Activated T-cell treated with anti-CD3 and anti-CD28 coated beads, Interleukin-2, amount 50 U/mL, for 1 hour (primary cell): ENCODE measurements around the gene MR1.

Experiments used
- DNase-seq: peaks from one replicate; pipeline ENCODE4 v3.0.0-alpha.2; 2020

The MR1 gene

GRCh38 chr1:181094416-181095212 is 60.8 kb downstream of the MR1 start:
- no peak for DNase-seq

- no peak for DNase-seq
Measured at GRCh38 chr1:181095260-181095659, 61.5 kb downstream of the MR1 start.

DNA sequence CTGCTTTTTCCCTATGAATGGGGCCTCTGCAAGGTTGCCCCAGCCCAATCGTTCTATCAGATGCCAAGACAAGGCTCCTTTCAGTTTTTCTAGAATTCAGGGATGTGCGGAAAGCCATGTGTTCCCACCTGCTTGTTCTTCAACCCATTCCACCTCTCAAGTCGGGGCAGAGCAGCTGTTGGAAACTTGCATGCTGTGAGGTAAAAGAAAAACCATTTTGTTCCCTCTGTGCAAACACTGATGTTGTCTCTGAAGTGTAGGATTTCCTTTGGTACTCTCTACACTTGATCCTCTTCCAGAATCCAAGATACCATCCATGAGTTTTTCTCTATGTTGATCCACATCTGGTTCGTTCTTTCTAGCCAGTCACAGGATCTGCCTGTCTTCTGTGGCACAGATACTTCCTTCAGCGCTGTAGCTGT is 62.0 kb downstream of the MR1 start:
- DNase-seq, result no peak

DNA sequence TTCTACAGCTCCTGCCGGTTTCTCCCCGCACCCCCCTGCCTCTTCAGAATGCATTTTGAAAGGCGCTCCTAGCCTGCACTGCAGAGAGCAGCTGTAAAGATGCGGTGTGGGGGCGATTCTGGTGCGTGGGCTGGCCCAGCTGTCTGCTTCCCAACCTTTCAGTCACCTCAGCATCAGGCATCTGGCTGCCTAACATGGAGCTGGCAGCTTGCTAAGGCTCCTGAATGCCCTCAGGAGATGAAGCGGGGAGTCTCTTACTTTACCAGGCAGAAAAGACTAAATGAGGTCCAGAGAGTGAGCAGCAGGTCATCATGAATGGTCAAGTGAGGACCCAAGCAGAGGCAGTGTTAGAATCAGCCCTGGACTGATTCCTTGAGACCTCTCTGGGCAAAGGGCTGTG is 63.5 kb downstream of the MR1 start:
- no peak for DNase-seq

DNA sequence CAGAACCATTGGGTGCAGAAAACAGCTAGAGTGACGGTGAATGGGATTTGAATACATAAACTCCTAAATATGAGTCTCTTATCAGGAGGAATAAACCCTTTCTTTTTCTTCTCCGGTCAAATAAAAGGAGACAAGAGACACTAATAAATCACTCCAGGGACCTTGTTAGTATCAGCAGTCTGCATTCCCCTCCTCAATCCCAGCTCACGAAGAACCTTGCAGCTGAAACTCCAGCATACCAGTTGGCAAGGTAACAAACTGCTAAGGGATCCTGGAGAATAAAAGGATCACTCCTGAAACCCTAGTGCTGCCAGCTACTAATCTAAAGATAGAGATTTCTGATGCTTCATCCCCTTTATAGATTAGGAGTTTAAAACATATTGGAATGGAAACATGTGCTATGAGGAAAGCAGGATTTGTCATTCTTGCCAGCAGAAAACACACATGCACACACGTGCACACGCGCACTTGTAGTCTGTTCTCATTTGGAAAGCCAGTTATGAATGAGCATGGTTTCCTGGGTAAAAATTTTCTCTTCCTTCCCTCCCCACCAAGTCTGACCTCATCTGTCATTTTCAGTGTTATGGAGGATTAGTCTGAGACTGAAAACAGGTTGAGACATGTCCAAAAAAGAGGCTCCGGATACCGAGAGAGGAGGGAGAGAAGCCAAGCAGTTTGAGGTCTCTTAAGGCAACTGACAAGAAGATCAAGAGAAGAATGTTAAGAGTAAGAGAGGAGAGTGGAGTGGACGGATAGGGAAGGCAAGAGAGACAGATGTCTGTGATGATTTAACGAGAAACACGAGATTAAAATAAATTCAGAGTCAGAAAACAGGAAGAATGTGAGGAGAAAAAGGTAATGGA is 65.6 kb downstream of the MR1 start:
- no peak for DNase-seq

DNA sequence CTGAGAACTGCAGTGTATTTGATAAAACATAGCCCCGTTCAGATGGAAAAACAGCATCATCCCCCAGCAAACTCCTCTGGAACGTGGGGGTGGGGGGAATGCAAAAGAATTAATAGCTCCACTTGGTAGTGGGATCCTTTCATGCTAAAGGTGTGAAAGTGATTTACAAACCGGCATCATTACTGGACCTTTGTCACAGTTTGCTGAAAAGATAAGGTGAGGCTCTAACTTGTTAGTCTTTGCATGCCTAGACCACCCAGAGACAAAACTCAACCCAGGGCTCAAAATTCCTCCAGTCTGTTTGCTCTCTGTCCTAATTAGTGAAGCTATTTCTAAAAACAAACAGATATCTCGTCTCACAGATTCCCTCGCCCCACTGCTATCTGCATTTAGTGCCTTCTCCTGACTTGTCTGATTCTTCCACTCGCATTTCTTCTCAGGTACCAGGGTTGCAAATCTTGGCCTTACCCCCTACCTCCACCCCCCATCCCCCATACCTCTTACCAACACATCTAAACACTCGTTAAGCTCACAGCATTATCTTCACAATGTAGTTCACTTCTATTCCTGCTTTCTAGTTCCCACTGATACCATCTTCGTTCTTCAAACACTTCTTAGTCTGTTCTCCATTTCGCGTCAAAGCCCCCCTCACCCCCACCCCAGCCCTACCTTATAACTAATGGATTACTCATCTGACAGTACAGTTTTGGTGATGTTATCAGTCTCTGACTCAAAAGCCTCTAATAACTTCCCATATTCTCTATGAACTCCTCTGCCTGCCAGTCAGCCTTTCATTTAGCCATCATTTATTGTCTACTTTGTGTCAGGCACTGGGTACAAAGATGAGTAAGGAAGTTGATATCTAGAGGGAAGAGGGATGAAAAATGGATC is 66.5 kb downstream of the MR1 start:
- DNase-seq, result no peak

GRCh38 chr1:181100934-181101333 is 67.2 kb downstream of the MR1 start:
- DNase-seq, result no peak

GRCh38 chr1:181101581-181102226 is 67.9 kb downstream of the MR1 start:
- DNase-seq, result no peak

GRCh38 chr1:181102841-181103240 is 69.1 kb downstream of the MR1 start:
- no peak for DNase-seq

GRCh38 chr1:181103399-181103798 is 69.6 kb downstream of the MR1 start:
- DNase-seq, result no peak

DNA sequence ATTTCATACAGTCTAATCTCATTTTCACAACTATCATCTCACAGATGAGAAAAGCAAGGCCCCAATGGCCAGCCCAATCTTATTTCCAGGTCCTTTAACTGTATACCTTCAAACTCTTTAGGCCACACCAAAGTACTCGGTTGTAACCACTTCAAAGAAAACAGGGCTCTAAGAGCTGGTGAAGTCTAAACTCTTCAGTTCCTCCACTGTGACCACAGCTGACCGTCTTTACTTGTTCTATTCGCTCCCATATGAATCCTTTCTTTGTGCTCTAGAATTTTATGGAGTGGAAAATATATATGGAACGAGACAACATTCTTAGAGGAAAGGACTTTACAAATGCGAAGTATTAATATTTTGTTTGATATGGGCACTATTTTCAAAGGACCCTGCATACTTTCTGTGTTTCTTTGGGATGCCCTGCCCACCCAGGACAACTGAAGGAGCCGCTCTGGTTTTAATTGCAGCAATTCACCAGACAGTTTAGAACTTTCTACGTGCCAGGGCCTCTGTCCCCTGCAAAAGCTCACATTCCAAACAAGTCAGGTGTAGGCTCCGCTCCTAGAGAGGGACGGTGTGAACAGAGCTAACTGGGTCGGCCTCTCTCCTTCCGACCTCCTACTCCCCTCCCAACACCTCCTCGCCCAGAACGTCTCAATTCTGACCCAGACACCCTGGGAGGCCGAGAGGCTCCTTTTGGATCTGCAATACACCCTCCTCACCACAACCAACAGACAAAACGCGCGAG is 70.4 kb downstream of the MR1 start:
- DNase-seq, result no peak

DNA sequence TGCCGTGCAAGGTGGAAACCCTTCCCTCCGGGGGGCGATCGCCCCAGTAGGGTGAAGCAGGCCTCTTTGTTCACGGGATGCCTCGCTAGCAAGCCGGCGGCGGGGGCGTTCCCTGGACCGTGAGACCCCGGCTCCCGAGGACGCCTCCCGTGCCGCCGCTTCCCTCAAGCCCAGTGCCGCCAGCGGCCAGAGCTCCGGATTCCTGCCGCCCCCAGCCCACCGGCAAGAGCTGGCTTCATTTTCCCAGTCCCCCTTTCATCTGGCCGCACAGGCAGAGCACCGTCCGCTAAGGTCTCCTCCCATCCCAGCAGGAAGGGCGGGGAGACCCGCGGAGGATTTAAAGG is 71.0 kb downstream of the MR1 start:
- DNase-seq, result peak; percentile 62

GRCh38 chr1:181105134-181106021 is 71.6 kb downstream of the MR1 start:
- DNase-seq, result peak; percentile 93

DNA sequence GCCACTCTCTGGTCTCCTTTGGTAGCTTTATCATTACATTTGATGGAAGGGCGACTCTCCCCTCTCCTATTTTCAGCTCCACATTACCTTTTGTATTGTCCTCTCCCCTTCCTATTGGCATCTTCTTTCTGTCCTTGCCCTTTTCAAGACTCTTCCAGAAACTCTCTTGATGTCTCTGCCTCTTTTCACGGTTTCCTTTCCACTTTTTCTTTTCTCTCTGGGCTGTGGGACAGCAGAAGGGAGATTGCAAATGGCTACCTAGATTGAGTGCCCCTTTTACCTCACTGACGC is 72.2 kb downstream of the MR1 start:
- no peak for DNase-seq

- no peak for DNase-seq
Measured at GRCh38 chr1:181106479-181106878, 72.7 kb downstream of the MR1 start.

DNA sequence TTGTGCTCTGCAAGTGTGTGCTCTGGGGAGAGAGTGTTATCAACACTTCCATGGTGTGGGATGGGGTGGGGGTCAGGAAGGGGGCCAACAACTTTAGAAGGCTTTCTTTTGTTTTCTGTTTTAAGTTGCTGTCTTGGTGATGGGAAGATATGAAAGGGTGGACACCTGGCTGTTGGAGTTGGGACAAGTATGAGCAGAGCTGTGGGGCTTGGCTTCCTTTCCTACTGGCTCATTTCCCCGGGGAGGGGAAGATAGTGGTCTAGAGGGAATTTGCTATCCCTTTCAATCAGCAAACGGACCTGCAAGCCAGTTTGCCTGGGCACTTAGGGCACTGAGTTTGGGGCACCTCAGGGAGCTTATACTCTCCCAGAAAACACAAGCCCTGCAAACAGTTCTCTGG is 73.9 kb downstream of the MR1 start:
- DNase-seq, result no peak

GRCh38 chr1:181108304-181108867 is 74.6 kb downstream of the MR1 start:
- no peak for DNase-seq

DNA sequence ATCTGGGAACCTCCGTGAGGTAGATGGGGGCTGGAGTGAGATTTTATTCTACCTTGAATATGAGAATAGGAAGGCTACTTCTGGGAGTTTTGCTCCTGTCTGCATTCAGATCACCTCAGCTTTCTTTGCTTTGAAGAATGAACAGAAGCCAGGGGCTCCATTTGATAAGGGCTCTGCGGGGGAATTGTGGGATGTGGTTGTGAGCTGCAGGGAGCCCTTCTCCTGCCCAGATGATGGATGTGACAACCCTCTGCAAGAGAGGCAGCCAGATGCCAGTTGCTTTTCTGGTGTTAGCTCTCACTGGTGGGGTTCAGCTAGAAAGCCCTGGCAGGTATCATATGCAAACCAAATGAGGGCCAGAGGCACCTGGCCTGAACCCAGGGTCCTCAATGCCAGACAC is 76.2 kb downstream of the MR1 start:
- no peak for DNase-seq
